ENCODE data around the gene C17orf113. TPM values are rescaled to one million over a fixed set of nuclear protein-coding genes. Genes with fewer than 3 reads are reported as not detected.

Gene C17orf113
- total and polyA plus RNA-seq, 5 donors from 2014 or later = 0.09 to 0.46 (median 0.33) TPM

- peak overlapping the region in 1 of 3 donors; percentile 23 for H3K27ac Mint-ChIP-seq
- no peaks in the 10 kb centered on the region for H3K9me3 ChIP-seq (ENCODE audit: control insufficient read depth in 2 of 2, low read length in 2 of 2)
- H3K4me3 Mint-ChIP-seq = no peak overlapping the region
- no peak for ATAC-seq (ENCODE audit: low read depth in 2 of 2)
- H3K36me3 Mint-ChIP-seq = peaks cover 30% of the 10 kb centered on the region
- H3K9me3 Mint-ChIP-seq = no peaks in the 10 kb centered on the region
- H3K4me3 ChIP-seq (ENCODE audit: low read depth, low read length) = no peak overlapping the region
- H3K27me3 ChIP-seq (ENCODE audit: control insufficient read depth, insufficient read depth, low read length) = no peaks in the 10 kb centered on the region
- no peaks in the 10 kb centered on the region for H3K4me1 ChIP-seq (ENCODE audit: control insufficient read depth, insufficient read depth, low read length, poor library complexity, severe bottlenecking)
- no peak overlapping the region for H3K27ac ChIP-seq (ENCODE audit: insufficient read depth, low read length, poor library complexity, severe bottlenecking)
- peaks cover 51% of the 10 kb centered on the region for H3K36me3 ChIP-seq (ENCODE audit: control insufficient read depth, insufficient read depth, low read length)
- peaks cover 3 to 30% (median 19%) of the 10 kb centered on the region in 4 donors for H3K4me1 Mint-ChIP-seq
- H3K27me3 Mint-ChIP-seq = no peaks in the 10 kb centered on the region
- DNase-seq = no peak
Measured at GRCh38 chr17:42002792-42003301, 47.6 kb downstream of the C17orf113 start.

- H3K27ac Mint-ChIP-seq = no peak overlapping the region
- Histone ChIP-seq H3K27me3 (ENCODE audit: control insufficient read depth, insufficient read depth, low read length) (no peaks in the 10 kb centered on the region), H3K4me1 (ENCODE audit: control insufficient read depth, insufficient read depth, low read length, poor library complexity, severe bottlenecking) (no peaks in the 10 kb centered on the region), H3K27ac (ENCODE audit: insufficient read depth, low read length, poor library complexity, severe bottlenecking) (no peak overlapping the region), H3K36me3 (ENCODE audit: control insufficient read depth, insufficient read depth, low read length) (peaks cover 55% of the 10 kb centered on the region), H3K9me3 (ENCODE audit: control insufficient read depth in 2 of 2, low read length in 2 of 2) (no peaks in the 10 kb centered on the region), H3K4me3 (ENCODE audit: low read depth, low read length) (no peak overlapping the region)
- H3K4me1 Mint-ChIP-seq = peaks cover 3 to 29% (median 18%) of the 10 kb centered on the region in 4 donors
- H3K9me3 Mint-ChIP-seq = no peaks in the 10 kb centered on the region
- H3K27me3 Mint-ChIP-seq = no peaks in the 10 kb centered on the region
- ATAC-seq (ENCODE audit: low read depth in 2 of 2) (no peak), DNase-seq (no peak)
- peaks cover 35% of the 10 kb centered on the region for H3K36me3 Mint-ChIP-seq
- no peak overlapping the region for H3K4me3 Mint-ChIP-seq
Measured at GRCh38 chr17:42002175-42002791, 48.1 kb downstream of the C17orf113 start.

- Mint-ChIP-seq H3K27ac (no peak overlapping the region), H3K27me3 (no peaks in the 10 kb centered on the region), H3K36me3 (peaks cover 36% of the 10 kb centered on the region), H3K4me1 (peaks cover 3 to 26% (median 14%) of the 10 kb centered on the region in 4 donors), H3K9me3 (no peaks in the 10 kb centered on the region), H3K4me3 (no peak overlapping the region)
- Histone ChIP-seq H3K4me3 (ENCODE audit: low read depth, low read length) (no peak overlapping the region), H3K27me3 (ENCODE audit: control insufficient read depth, insufficient read depth, low read length) (no peaks in the 10 kb centered on the region), H3K9me3 (ENCODE audit: control insufficient read depth in 2 of 2, low read length in 2 of 2) (no peaks in the 10 kb centered on the region), H3K4me1 (ENCODE audit: control insufficient read depth, insufficient read depth, low read length, poor library complexity, severe bottlenecking) (no peaks in the 10 kb centered on the region), H3K36me3 (ENCODE audit: control insufficient read depth, insufficient read depth, low read length) (peaks cover 60% of the 10 kb centered on the region), H3K27ac (ENCODE audit: insufficient read depth, low read length, poor library complexity, severe bottlenecking) (no peak overlapping the region)
- ATAC-seq (ENCODE audit: low read depth in 2 of 2) (no peak), DNase-seq (no peak)
Measured at GRCh38 chr17:42001729-42002128, 48.7 kb downstream of the C17orf113 start.

- no peaks in the 10 kb centered on the region for H3K9me3 ChIP-seq (ENCODE audit: control insufficient read depth in 2 of 2, low read length in 2 of 2)
- H3K27me3 ChIP-seq (ENCODE audit: control insufficient read depth, insufficient read depth, low read length) = no peaks in the 10 kb centered on the region
- Mint-ChIP-seq H3K4me1 (peaks cover 3 to 25% (median 16%) of the 10 kb centered on the region in 4 donors), H3K9me3 (no peaks in the 10 kb centered on the region), H3K27me3 (no peaks in the 10 kb centered on the region), H3K27ac (peak overlapping the region in 2 of 3 donors; percentile 20 to 63), H3K4me3 (no peak overlapping the region), H3K36me3 (peaks cover 42% of the 10 kb centered on the region)
- H3K4me3 ChIP-seq (ENCODE audit: low read depth, low read length) = no peak overlapping the region
- H3K27ac ChIP-seq (ENCODE audit: insufficient read depth, low read length, poor library complexity, severe bottlenecking) = no peak overlapping the region
- no peak for ATAC-seq (ENCODE audit: low read depth in 2 of 2)
- no peaks in the 10 kb centered on the region for H3K4me1 ChIP-seq (ENCODE audit: control insufficient read depth, insufficient read depth, low read length, poor library complexity, severe bottlenecking)
- peaks cover 72% of the 10 kb centered on the region for H3K36me3 ChIP-seq (ENCODE audit: control insufficient read depth, insufficient read depth, low read length)
- DNase-seq = no peak
Measured at GRCh38 chr17:42000413-42001133, 49.8 kb downstream of the C17orf113 start.

GRCh38 chr17:41998497-41998896 is 51.9 kb downstream of the C17orf113 start:
- H3K4me1 ChIP-seq (ENCODE audit: control insufficient read depth, insufficient read depth, low read length, poor library complexity, severe bottlenecking) = no peaks in the 10 kb centered on the region
- no peak overlapping the region for H3K27ac ChIP-seq (ENCODE audit: insufficient read depth, low read length, poor library complexity, severe bottlenecking)
- ATAC-seq (ENCODE audit: low read depth in 2 of 2) = no peak
- Mint-ChIP-seq H3K36me3 (peaks cover 49% of the 10 kb centered on the region), H3K27ac (no peak overlapping the region), H3K9me3 (no peaks in the 10 kb centered on the region), H3K4me1 (peaks cover 0 to 10% (median 7%) of the 10 kb centered on the region in 4 donors), H3K4me3 (peak overlapping the region in 1 of 4 donors; percentile 13), H3K27me3 (no peaks in the 10 kb centered on the region)
- H3K27me3 ChIP-seq (ENCODE audit: control insufficient read depth, insufficient read depth, low read length) = no peaks in the 10 kb centered on the region
- H3K9me3 ChIP-seq (ENCODE audit: control insufficient read depth in 2 of 2, low read length in 2 of 2) = no peaks in the 10 kb centered on the region
- H3K36me3 ChIP-seq (ENCODE audit: control insufficient read depth, insufficient read depth, low read length) = peaks cover 86% of the 10 kb centered on the region
- no peak for DNase-seq
- no peak overlapping the region for H3K4me3 ChIP-seq (ENCODE audit: low read depth, low read length)

GRCh38 chr17:41996855-41997164 is 53.6 kb downstream of the C17orf113 start:
- no peak overlapping the region for H3K4me3 ChIP-seq (ENCODE audit: low read depth, low read length)
- no peak overlapping the region for H3K27ac ChIP-seq (ENCODE audit: insufficient read depth, low read length, poor library complexity, severe bottlenecking)
- H3K27ac Mint-ChIP-seq = peak overlapping the region in 2 of 3 donors; percentile 4 to 66
- ATAC-seq (ENCODE audit: low read depth in 2 of 2) (no peak), DNase-seq (no peak)
- peaks cover 0 to 2% (median 0%) of the 10 kb centered on the region in 4 donors for H3K4me1 Mint-ChIP-seq
- no peaks in the 10 kb centered on the region for H3K9me3 Mint-ChIP-seq
- H3K36me3 Mint-ChIP-seq = peaks cover 46% of the 10 kb centered on the region
- no peaks in the 10 kb centered on the region for H3K27me3 ChIP-seq (ENCODE audit: control insufficient read depth, insufficient read depth, low read length)
- no peak overlapping the region for H3K4me3 Mint-ChIP-seq
- H3K36me3 ChIP-seq (ENCODE audit: control insufficient read depth, insufficient read depth, low read length) = peaks cover 83% of the 10 kb centered on the region
- no peaks in the 10 kb centered on the region for H3K9me3 ChIP-seq (ENCODE audit: control insufficient read depth in 2 of 2, low read length in 2 of 2)
- no peaks in the 10 kb centered on the region for H3K27me3 Mint-ChIP-seq
- H3K4me1 ChIP-seq (ENCODE audit: control insufficient read depth, insufficient read depth, low read length, poor library complexity, severe bottlenecking) = no peaks in the 10 kb centered on the region

- peaks cover 87% of the 10 kb centered on the region for H3K36me3 ChIP-seq (ENCODE audit: control insufficient read depth, insufficient read depth, low read length)
- no peak for DNase-seq
- H3K27ac ChIP-seq (ENCODE audit: insufficient read depth, low read length, poor library complexity, severe bottlenecking) = no peak overlapping the region
- H3K27ac Mint-ChIP-seq = peak overlapping the region in 1 of 3 donors; percentile 64
- H3K4me3 Mint-ChIP-seq = no peak overlapping the region
- no peaks in the 10 kb centered on the region for H3K4me1 ChIP-seq (ENCODE audit: control insufficient read depth, insufficient read depth, low read length, poor library complexity, severe bottlenecking)
- peaks cover 0 to 2% (median 0%) of the 10 kb centered on the region in 4 donors for H3K4me1 Mint-ChIP-seq
- no peaks in the 10 kb centered on the region for H3K9me3 Mint-ChIP-seq
- H3K9me3 ChIP-seq (ENCODE audit: control insufficient read depth in 2 of 2, low read length in 2 of 2) = no peaks in the 10 kb centered on the region
- H3K27me3 Mint-ChIP-seq = no peaks in the 10 kb centered on the region
- no peak for ATAC-seq (ENCODE audit: low read depth in 2 of 2)
- no peaks in the 10 kb centered on the region for H3K27me3 ChIP-seq (ENCODE audit: control insufficient read depth, insufficient read depth, low read length)
- H3K36me3 Mint-ChIP-seq = peaks cover 52% of the 10 kb centered on the region
- no peak overlapping the region for H3K4me3 ChIP-seq (ENCODE audit: low read depth, low read length)
Measured at GRCh38 chr17:41992576-41992975, 57.8 kb downstream of the C17orf113 start.

Measured in CD4-positive, CD25-positive, alpha-beta regulatory T cell (primary cell).